Measurements from ENCODE around the gene HIGD2A. TPM values are rescaled to one million over a fixed set of nuclear protein-coding genes. Genes with fewer than 3 reads are reported as not detected.

HIGD2A gene
- total and polyA plus RNA-seq, 10 of the 15 experiments (the other 5 are each of a cell fraction or from before 2014, with no cell fraction given), result 152 to 348 (median 194) TPM

- peak; percentile 62; the same call in 1 of the 2 replicates for TF ChIP-seq SPI1 (IDR thresholded peaks at IDR 0.05; ENCODE audit: borderline replicate concordance, insufficient read depth, low read depth, low read length)
- TF ChIP-seq LARP7 (IDR thresholded peaks at IDR 0.05), result peak; percentile 98; the same call in 1 of the 2 replicates
- TF ChIP-seq NR2C2 (IDR thresholded peaks at IDR 0.05; ENCODE audit: borderline replicate concordance, control insufficient read depth, insufficient read length, low read depth), result no peak
- no peak for TF ChIP-seq PML (IDR thresholded peaks at IDR 0.05; ENCODE audit: low read length)
- TF ChIP-seq BCL3 (IDR thresholded peaks at IDR 0.05; ENCODE audit: borderline replicate concordance, insufficient read depth, low read depth, low read length, poor library complexity, severe bottlenecking), result no peak
- no peak for TF ChIP-seq ZNF384 (IDR thresholded peaks at IDR 0.05; ENCODE audit: borderline replicate concordance, low read depth, low read length)
- TF ChIP-seq CHD1 (IDR thresholded peaks at IDR 0.05; ENCODE audit: low read depth, low read length), result no peak
- no peak for TF ChIP-seq JUNB (IDR thresholded peaks at IDR 0.05)
- peak; percentile 32; the same call in 1 of the 2 replicates for TF ChIP-seq NR2C1 (IDR thresholded peaks at IDR 0.05)
- no peak for TF ChIP-seq CBX5 (IDR thresholded peaks at IDR 0.05; ENCODE audit: low read depth)
- TF ChIP-seq TARDBP (IDR thresholded peaks at IDR 0.05; ENCODE audit: borderline replicate concordance), result no peak
- peak; percentile 96 for TF ChIP-seq SMARCA5 (IDR thresholded peaks at IDR 0.05)
- no peak for TF ChIP-seq ATF3 (IDR thresholded peaks at IDR 0.05; ENCODE audit: borderline replicate concordance, extremely low read depth, low read depth, low read length)
- no peak for TF ChIP-seq FOS (IDR thresholded peaks at IDR 0.05; ENCODE audit: borderline replicate concordance, extremely low read depth, insufficient read length)
- peak; percentile 59; the same call in 1 of the 2 replicates for TF ChIP-seq ASH2L (IDR thresholded peaks at IDR 0.05; ENCODE audit: borderline replicate concordance, low read depth)
- no peak for TF ChIP-seq HDGF (IDR thresholded peaks at IDR 0.05)
- no peak for TF ChIP-seq MTA3 (IDR thresholded peaks at IDR 0.05; ENCODE audit: borderline replicate concordance, low read length)
- no peak for TF ChIP-seq CBX3 (IDR thresholded peaks at IDR 0.05; ENCODE audit: borderline replicate concordance, low read depth)
- no peak for TF ChIP-seq ZBTB33 (IDR thresholded peaks at IDR 0.05)
- no peak for TF ChIP-seq NFYB (IDR thresholded peaks at IDR 0.05; ENCODE audit: insufficient read depth, low read depth, low read length)
- TF ChIP-seq KAT2A (conservative IDR thresholded peaks at IDR 0.05; ENCODE audit: control insufficient read depth, low read depth, low read length), result no peak
- no peak for TF ChIP-seq SUPT20H (IDR thresholded peaks at IDR 0.05; ENCODE audit: borderline replicate concordance, control insufficient read depth, low read depth, low read length)
- no peak for TF ChIP-seq RAD51 (IDR thresholded peaks at IDR 0.05)
- no peak for TF ChIP-seq PBX3 (IDR thresholded peaks at IDR 0.05; ENCODE audit: insufficient replicate concordance, low read depth, low read length)
- TF ChIP-seq HDAC2 (IDR thresholded peaks at IDR 0.05), result no peak
Measured at GRCh38 chr5:176415952-176416924, 27.7 kb downstream of the HIGD2A start, which contains the start of gene CLTB (continued).
